Hippocampal formation (tissue), 2 donors: ENCODE results near the gene NLRP5.
"Not testable (repeated sequence)": the region's sequence is repeated elsewhere in the genome, so short reads cannot be mapped to it uniquely, and the experiment has no call there.

ENCODE experiments used
- DNase-seq, 2 donors: peaks; one replicate each; lab custom pipeline; 2025; lab: John Stamatoyannopoulos, UW

Gene NLRP5

GRCh38 chr19:56098731-56099568 lies 112.4 kb downstream of the NLRP5 start:
- no peak for DNase-seq

- DNase-seq: no peak
Observed at GRCh38 chr19:56099638-56100539, 113.3 kb downstream of the NLRP5 start.

GRCh38 chr19:56101095-56101494 lies 114.5 kb downstream of the NLRP5 start:
- no peak for DNase-seq

GRCh38 chr19:56101746-56102535 lies 115.4 kb downstream of the NLRP5 start:
- DNase-seq: no peak

GRCh38 chr19:56103027-56103614 lies 116.5 kb downstream of the NLRP5 start:
- no peak for DNase-seq

- DNase-seq: no peak
Observed at GRCh38 chr19:56104423-56104822, 117.8 kb downstream of the NLRP5 start.

- peak; percentile 28 to 31 for DNase-seq
Observed at GRCh38 chr19:56105090-56105701, 118.6 kb downstream of the NLRP5 start.

- DNase-seq: not testable (repeated sequence)
Observed at GRCh38 chr19:56105831-56106396, 119.3 kb downstream of the NLRP5 start.

GRCh38 chr19:56106397-56106849 lies 119.8 kb downstream of the NLRP5 start:
- DNase-seq: no peak

- no peak for DNase-seq
Observed at GRCh38 chr19:56106993-56107392, 120.4 kb downstream of the NLRP5 start.

GRCh38 chr19:56107626-56108351 lies 121.2 kb downstream of the NLRP5 start:
- DNase-seq: peak in 1 of 2 donors; percentile 10

- DNase-seq: no peak
Observed at GRCh38 chr19:56108447-56109195, 122.0 kb downstream of the NLRP5 start.

GRCh38 chr19:56109226-56109625 lies 122.7 kb downstream of the NLRP5 start:
- no peak for DNase-seq

- DNase-seq: no peak
Observed at GRCh38 chr19:56110515-56111448, 124.2 kb downstream of the NLRP5 start.
